ENCODE results near the gene CCDC8. TPM values are rescaled to one million over a fixed set of nuclear protein-coding genes. Genes with fewer than 3 reads are reported as not detected.

Gene CCDC8
- total and polyA plus RNA-seq, 2 experiments from 2014 or later = 5.6 to 16.5 TPM

DNA sequence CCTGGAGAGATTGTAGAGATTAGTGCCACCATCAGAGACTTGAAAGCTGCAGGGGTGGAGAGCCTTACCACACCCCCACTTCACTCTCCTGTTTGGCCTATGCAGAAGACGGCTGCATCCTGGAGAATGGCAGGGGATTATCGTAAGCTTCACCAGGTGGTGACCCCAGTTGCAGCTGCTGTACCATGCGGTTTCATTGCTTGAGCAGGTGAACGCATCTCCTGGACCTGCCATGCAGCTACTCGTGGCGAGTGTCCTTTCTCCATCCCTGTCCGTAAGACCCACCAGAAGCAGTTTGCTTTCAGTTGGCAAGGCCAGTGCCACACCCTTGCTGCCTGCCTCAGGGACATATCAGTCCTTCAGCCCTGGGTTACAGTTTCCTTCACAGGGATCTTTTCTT is 45.2 kb downstream of the CCDC8 start (continued):
- TF ChIP-seq, protein P1, sequence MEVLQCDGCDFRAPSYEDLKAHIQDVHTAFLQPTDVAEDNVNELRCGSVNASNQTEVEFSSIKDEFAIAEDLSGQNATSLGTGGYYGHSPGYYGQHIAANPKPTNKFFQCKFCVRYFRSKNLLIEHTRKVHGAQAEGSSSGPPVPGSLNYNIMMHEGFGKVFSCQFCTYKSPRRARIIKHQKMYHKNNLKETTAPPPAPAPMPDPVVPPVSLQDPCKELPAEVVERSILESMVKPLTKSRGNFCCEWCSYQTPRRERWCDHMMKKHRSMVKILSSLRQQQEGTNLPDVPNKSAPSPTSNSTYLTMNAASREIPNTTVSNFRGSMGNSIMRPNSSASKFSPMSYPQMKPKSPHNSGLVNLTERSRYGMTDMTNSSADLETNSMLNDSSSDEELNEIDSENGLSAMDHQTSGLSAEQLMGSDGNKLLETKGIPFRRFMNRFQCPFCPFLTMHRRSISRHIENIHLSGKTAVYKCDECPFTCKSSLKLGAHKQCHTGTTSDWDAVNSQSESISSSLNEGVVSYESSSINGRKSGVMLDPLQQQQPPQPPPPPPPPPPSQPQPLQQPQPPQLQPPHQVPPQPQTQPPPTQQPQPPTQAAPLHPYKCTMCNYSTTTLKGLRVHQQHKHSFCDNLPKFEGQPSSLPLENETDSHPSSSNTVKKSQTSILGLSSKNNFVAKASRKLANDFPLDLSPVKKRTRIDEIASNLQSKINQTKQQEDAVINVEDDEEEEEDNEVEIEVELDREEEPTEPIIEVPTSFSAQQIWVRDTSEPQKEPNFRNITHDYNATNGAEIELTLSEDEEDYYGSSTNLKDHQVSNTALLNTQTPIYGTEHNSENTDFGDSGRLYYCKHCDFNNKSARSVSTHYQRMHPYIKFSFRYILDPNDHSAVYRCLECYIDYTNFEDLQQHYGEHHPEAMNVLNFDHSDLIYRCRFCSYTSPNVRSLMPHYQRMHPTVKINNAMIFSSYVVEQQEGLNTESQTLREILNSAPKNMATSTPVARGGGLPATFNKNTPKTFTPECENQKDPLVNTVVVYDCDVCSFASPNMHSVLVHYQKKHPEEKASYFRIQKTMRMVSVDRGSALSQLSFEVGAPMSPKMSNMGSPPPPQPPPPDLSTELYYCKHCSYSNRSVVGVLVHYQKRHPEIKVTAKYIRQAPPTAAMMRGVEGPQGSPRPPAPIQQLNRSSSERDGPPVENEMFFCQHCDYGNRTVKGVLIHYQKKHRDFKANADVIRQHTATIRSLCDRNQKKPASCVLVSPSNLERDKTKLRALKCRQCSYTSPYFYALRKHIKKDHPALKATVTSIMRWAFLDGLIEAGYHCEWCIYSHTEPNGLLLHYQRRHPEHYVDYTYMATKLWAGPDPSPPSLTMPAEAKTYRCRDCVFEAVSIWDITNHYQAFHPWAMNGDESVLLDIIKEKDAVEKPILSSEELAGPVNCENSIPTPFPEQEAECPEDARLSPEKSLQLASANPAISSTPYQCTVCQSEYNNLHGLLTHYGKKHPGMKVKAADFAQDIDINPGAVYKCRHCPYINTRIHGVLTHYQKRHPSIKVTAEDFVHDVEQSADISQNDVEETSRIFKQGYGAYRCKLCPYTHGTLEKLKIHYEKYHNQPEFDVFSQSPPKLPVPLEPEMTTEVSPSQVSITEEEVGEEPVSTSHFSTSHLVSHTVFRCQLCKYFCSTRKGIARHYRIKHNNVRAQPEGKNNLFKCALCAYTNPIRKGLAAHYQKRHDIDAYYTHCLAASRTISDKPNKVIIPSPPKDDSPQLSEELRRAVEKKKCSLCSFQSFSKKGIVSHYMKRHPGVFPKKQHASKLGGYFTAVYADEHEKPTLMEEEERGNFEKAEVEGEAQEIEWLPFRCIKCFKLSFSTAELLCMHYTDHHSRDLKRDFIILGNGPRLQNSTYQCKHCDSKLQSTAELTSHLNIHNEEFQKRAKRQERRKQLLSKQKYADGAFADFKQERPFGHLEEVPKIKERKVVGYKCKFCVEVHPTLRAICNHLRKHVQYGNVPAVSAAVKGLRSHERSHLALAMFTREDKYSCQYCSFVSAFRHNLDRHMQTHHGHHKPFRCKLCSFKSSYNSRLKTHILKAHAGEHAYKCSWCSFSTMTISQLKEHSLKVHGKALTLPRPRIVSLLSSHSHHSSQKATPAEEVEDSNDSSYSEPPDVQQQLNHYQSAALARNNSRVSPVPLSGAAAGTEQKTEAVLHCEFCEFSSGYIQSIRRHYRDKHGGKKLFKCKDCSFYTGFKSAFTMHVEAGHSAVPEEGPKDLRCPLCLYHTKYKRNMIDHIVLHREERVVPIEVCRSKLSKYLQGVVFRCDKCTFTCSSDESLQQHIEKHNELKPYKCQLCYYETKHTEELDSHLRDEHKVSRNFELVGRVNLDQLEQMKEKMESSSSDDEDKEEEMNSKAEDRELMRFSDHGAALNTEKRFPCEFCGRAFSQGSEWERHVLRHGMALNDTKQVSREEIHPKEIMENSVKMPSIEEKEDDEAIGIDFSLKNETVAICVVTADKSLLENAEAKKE (CRISPR knock-in tag; IDR thresholded peaks at IDR 0.05) = no peak
- TF ChIP-seq JUNB (IDR thresholded peaks at IDR 0.05; ENCODE audit: unreplicated experiment) = no peak

DNA sequence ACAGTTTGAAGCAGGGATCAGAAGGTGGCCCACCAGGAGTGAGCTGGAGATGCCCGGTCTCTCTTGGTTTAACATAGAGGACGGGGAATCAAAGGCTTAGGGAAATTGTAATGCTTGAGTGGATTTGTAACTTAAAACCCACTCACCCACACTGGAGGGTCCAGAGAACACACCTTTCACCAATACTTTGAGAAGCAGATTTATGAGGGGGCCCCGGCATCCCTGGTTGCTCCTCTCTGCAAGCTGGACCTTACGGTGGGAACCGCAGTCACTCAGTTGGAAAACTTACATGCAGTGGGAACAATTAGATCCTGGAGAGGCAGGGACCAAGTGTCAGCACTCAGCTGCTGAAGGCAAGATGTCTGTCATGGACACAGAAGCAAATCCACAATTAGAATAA is 45.9 kb downstream of the CCDC8 start:
- Mint-ChIP-seq H3K27ac (no peak overlapping the region), H3K4me1 (peaks cover 24% of the 10 kb centered on the region), H3K9me3 (no peaks in the 10 kb centered on the region), H3K27me3 (ENCODE audit: insufficient read depth, low read depth, poor library complexity) (peaks cover 3% of the 10 kb centered on the region), H3K36me3 (ENCODE audit: low read depth) (peaks cover 34% of the 10 kb centered on the region), H3K4me3 (no peak overlapping the region)
- H4K20me1 ChIP-seq (replicated peaks; ENCODE audit: insufficient read depth) = peaks cover 18% of the 10 kb centered on the region
- no peak for DNase-seq (ENCODE audit: low spot score)
- H3K9me2 ChIP-seq (ENCODE audit: insufficient read depth) = no peaks in the 10 kb centered on the region
- no peaks in the 10 kb centered on the region for H3K27me3 ChIP-seq (ENCODE audit: insufficient read depth)
- TF ChIP-seq, protein P2, sequence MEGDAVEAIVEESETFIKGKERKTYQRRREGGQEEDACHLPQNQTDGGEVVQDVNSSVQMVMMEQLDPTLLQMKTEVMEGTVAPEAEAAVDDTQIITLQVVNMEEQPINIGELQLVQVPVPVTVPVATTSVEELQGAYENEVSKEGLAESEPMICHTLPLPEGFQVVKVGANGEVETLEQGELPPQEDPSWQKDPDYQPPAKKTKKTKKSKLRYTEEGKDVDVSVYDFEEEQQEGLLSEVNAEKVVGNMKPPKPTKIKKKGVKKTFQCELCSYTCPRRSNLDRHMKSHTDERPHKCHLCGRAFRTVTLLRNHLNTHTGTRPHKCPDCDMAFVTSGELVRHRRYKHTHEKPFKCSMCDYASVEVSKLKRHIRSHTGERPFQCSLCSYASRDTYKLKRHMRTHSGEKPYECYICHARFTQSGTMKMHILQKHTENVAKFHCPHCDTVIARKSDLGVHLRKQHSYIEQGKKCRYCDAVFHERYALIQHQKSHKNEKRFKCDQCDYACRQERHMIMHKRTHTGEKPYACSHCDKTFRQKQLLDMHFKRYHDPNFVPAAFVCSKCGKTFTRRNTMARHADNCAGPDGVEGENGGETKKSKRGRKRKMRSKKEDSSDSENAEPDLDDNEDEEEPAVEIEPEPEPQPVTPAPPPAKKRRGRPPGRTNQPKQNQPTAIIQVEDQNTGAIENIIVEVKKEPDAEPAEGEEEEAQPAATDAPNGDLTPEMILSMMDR (conservative IDR thresholded peaks at IDR 0.05; ENCODE audit: low read depth in 2 of 2) = no peak
- TF ChIP-seq, protein P3, sequence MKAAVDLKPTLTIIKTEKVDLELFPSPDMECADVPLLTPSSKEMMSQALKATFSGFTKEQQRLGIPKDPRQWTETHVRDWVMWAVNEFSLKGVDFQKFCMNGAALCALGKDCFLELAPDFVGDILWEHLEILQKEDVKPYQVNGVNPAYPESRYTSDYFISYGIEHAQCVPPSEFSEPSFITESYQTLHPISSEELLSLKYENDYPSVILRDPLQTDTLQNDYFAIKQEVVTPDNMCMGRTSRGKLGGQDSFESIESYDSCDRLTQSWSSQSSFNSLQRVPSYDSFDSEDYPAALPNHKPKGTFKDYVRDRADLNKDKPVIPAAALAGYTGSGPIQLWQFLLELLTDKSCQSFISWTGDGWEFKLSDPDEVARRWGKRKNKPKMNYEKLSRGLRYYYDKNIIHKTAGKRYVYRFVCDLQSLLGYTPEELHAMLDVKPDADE (IDR thresholded peaks at IDR 0.05) = no peak
- no peak for TF ChIP-seq EZH2phosphoT487 (IDR thresholded peaks at IDR 0.05; ENCODE audit: unreplicated experiment)
- no peak for TF ChIP-seq EZH2 (IDR thresholded peaks at IDR 0.05; ENCODE audit: low read depth, unreplicated experiment)
- TF ChIP-seq JUNB (IDR thresholded peaks at IDR 0.05; ENCODE audit: unreplicated experiment) = no peak
- TF ChIP-seq, protein P4, sequence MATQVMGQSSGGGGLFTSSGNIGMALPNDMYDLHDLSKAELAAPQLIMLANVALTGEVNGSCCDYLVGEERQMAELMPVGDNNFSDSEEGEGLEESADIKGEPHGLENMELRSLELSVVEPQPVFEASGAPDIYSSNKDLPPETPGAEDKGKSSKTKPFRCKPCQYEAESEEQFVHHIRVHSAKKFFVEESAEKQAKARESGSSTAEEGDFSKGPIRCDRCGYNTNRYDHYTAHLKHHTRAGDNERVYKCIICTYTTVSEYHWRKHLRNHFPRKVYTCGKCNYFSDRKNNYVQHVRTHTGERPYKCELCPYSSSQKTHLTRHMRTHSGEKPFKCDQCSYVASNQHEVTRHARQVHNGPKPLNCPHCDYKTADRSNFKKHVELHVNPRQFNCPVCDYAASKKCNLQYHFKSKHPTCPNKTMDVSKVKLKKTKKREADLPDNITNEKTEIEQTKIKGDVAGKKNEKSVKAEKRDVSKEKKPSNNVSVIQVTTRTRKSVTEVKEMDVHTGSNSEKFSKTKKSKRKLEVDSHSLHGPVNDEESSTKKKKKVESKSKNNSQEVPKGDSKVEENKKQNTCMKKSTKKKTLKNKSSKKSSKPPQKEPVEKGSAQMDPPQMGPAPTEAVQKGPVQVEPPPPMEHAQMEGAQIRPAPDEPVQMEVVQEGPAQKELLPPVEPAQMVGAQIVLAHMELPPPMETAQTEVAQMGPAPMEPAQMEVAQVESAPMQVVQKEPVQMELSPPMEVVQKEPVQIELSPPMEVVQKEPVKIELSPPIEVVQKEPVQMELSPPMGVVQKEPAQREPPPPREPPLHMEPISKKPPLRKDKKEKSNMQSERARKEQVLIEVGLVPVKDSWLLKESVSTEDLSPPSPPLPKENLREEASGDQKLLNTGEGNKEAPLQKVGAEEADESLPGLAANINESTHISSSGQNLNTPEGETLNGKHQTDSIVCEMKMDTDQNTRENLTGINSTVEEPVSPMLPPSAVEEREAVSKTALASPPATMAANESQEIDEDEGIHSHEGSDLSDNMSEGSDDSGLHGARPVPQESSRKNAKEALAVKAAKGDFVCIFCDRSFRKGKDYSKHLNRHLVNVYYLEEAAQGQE (IDR thresholded peaks at IDR 0.05; ENCODE audit: unreplicated experiment) = no peak
- peaks cover 11% of the 10 kb centered on the region for H3K36me3 ChIP-seq (ENCODE audit: insufficient read depth)
- H3K27ac ChIP-seq (ENCODE audit: low read depth) = no peak overlapping the region; the same call in 1 of the 2 replicates
- H3K4me2 ChIP-seq = no peak overlapping the region
- H3K79me2 ChIP-seq (replicated peaks; ENCODE audit: insufficient read depth) = peaks cover 80% of the 10 kb centered on the region
- H3K4me3 ChIP-seq = no peak overlapping the region
- peaks cover 3% of the 10 kb centered on the region for H3F3A ChIP-seq (replicated peaks; ENCODE audit: low read depth)
- no peak for ATAC-seq
- peaks cover 8% of the 10 kb centered on the region for H3K4me1 ChIP-seq (ENCODE audit: insufficient read depth)
- no peak overlapping the region for H2AFZ ChIP-seq
